ES-I3 (cell line): ENCODE results near the gene FADS2.

Source experiments
- H3K36me3 ChIP-seq: 2 replicates; pipeline ENCODE4 v1.6.1; 2013; ENCODE audit warnings: mild to moderate bottlenecking, low read length, control low read depth, moderate library complexity; ENCODE audit not compliant: insufficient read depth
- H3K4me1 ChIP-seq: 2 replicates; pipeline ENCODE4 v1.6.1; 2013; ENCODE audit warnings: mild to moderate bottlenecking, control low read depth, low read length; ENCODE audit not compliant: insufficient read depth
- H3K9ac ChIP-seq: 2 replicates; pipeline ENCODE4 v1.6.1; 2013; ENCODE audit warnings: low read depth, mild to moderate bottlenecking, low read length, moderate library complexity
- H3K9me3 ChIP-seq: 2 replicates; pipeline ENCODE4 v1.6.1; 2013; ENCODE audit warnings: mild to moderate bottlenecking, low read length, moderate library complexity; ENCODE audit not compliant: control insufficient read depth, insufficient read depth

The FADS2 gene

GRCh38 chr11:61854206-61854895 lies 26.3 kb downstream of the FADS2 start:
- Histone ChIP-seq H3K9me3 (no peaks in the 10 kb centered on the region), H3K36me3 (peaks cover 21% of the 10 kb centered on the region), H3K9ac (no peak overlapping the region), H3K4me1 (no peaks in the 10 kb centered on the region)

- Histone ChIP-seq H3K9me3 (no peaks in the 10 kb centered on the region), H3K36me3 (peaks cover 21% of the 10 kb centered on the region), H3K4me1 (no peaks in the 10 kb centered on the region), H3K9ac (no peak overlapping the region)
These were observed 27.0 kb downstream of the FADS2 start for GRCh38 chr11:61854966-61855714.

- Histone ChIP-seq H3K36me3 (peaks cover 17% of the 10 kb centered on the region), H3K4me1 (no peaks in the 10 kb centered on the region), H3K9me3 (no peaks in the 10 kb centered on the region), H3K9ac (no peak overlapping the region)
These were observed 28.0 kb downstream of the FADS2 start for GRCh38 chr11:61855939-61856680.

- no peaks in the 10 kb centered on the region for H3K9me3 ChIP-seq
- peaks cover 9% of the 10 kb centered on the region for H3K36me3 ChIP-seq
- H3K4me1 ChIP-seq, result no peaks in the 10 kb centered on the region
- no peak overlapping the region for H3K9ac ChIP-seq
These were observed 32.2 kb downstream of the FADS2 start for GRCh38 chr11:61860054-61860903.

- H3K9me3 ChIP-seq, result no peaks in the 10 kb centered on the region
- H3K9ac ChIP-seq, result no peak overlapping the region
- H3K36me3 ChIP-seq, result peaks cover 6% of the 10 kb centered on the region; the same call in 1 of the 2 replicates
- H3K4me1 ChIP-seq, result no peaks in the 10 kb centered on the region
These were observed 33.5 kb downstream of the FADS2 start for GRCh38 chr11:61861634-61862033.

GRCh38 chr11:61862714-61863547 lies 34.8 kb downstream of the FADS2 start:
- Histone ChIP-seq H3K9me3 (no peaks in the 10 kb centered on the region), H3K4me1 (no peaks in the 10 kb centered on the region), H3K9ac (no peak overlapping the region), H3K36me3 (peaks cover 6% of the 10 kb centered on the region; the same call in 1 of the 2 replicates)

- Histone ChIP-seq H3K36me3 (peaks cover 6% of the 10 kb centered on the region; the same call in 1 of the 2 replicates), H3K9me3 (no peaks in the 10 kb centered on the region), H3K9ac (no peak overlapping the region), H3K4me1 (no peaks in the 10 kb centered on the region)
These were observed 35.5 kb downstream of the FADS2 start for GRCh38 chr11:61863548-61864081.

- no peak overlapping the region for H3K9ac ChIP-seq
- H3K4me1 ChIP-seq, result no peaks in the 10 kb centered on the region
- H3K9me3 ChIP-seq, result no peaks in the 10 kb centered on the region
- peaks cover 4% of the 10 kb centered on the region; the same call in 1 of the 2 replicates for H3K36me3 ChIP-seq
These were observed 37.0 kb downstream of the FADS2 start for GRCh38 chr11:61864814-61865775.

GRCh38 chr11:61866231-61866957 lies 38.3 kb downstream of the FADS2 start:
- no peak overlapping the region for H3K9ac ChIP-seq
- no peaks in the 10 kb centered on the region for H3K9me3 ChIP-seq
- H3K4me1 ChIP-seq, result peaks cover 4% of the 10 kb centered on the region; the same call in 1 of the 2 replicates
- no peaks in the 10 kb centered on the region; the same call in 1 of the 2 replicates for H3K36me3 ChIP-seq

GRCh38 chr11:61866958-61867343 lies 38.9 kb downstream of the FADS2 start:
- H3K9ac ChIP-seq, result no peak overlapping the region
- H3K36me3 ChIP-seq, result no peaks in the 10 kb centered on the region; the same call in 1 of the 2 replicates
- peaks cover 4% of the 10 kb centered on the region; the same call in 1 of the 2 replicates for H3K4me1 ChIP-seq
- no peaks in the 10 kb centered on the region for H3K9me3 ChIP-seq

GRCh38 chr11:61868571-61869428 lies 40.7 kb downstream of the FADS2 start:
- Histone ChIP-seq H3K36me3 (no peaks in the 10 kb centered on the region; the same call in 1 of the 2 replicates), H3K9me3 (no peaks in the 10 kb centered on the region), H3K9ac (no peak overlapping the region), H3K4me1 (peaks cover 4% of the 10 kb centered on the region; the same call in 1 of the 2 replicates)
